DMS 273 treated with DMSO at 0.1 percent for 48 hours (cell line): Measurements from ENCODE around the gene EPHA6.
"Not testable (repeated sequence)": the region's sequence is repeated elsewhere in the genome, so short reads cannot be mapped to it uniquely, and the experiment has no call there.

Experiments used
- DNase-seq: peaks from one replicate; lab custom pipeline; 2025; lab: John Stamatoyannopoulos, UW

The EPHA6 gene

DNA sequence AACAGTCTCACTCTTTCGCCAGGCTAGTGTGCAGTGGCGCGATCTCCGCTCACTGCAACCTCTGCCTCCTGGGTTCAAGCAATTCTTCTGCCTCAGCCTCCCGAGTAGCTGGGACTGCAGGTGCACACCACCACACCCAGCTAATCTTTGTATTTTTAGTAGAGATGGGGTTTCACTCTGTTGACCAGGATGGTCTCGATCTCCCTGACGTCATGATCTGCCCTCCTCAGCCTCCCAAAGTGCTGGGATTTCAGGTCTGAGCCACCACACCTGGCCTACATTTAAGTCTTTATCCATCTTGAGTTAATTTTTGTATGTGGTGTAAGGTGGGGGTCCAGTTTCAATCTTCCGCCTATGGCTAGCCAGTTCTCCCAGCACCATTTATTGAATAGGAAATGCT is 211.2 kb downstream of the EPHA6 start:
- not testable (repeated sequence) for DNase-seq

DNA sequence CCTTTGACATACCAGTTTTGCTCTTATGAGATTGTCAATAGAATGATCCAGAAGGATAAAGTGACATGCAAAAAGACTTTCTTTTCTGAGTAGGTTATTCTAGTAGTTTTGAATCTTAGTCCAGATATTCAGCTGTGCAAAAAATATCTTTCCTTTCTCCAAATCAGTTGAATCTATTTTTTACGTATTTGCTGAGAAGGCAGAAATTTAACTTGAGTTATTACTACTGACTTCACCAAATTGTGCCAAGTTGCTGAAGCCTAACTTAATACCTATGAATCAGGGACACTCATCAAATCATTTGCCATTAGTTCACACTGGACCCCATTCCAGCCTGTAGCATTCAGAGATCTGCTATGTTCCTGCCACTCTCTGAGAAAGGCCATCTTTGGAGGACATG is 215.6 kb downstream of the EPHA6 start:
- DNase-seq, result no peak

DNA sequence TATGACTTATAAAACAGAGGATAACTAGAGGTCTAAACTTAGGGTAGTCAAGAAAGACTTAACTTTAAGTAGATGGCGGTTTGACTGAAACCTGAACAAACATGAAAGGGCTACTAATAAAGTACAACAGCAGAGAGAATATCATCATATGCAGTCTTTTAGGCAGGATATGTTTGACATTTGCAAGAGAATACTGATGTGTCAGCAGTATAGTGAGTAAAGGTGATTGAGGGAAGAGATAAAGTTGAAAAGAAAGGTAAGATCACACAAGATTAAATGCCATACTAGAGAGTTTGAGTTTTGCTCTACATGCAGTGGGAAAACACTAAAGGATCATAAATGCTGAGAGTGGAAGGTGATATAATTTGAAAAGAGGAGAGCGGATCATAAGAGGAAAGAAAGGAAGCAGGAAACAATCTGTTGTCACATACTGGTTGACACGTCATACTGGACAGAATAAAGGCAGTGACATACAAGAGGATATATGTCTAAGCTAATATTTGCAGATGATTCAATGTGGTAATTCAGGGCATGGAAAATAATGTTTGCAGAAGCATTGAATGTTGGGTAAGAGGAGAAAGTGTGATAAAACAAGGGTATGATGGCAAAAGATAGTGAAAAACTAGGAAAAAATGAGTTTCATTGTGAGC is 223.0 kb downstream of the EPHA6 start:
- no peak for DNase-seq

DNA sequence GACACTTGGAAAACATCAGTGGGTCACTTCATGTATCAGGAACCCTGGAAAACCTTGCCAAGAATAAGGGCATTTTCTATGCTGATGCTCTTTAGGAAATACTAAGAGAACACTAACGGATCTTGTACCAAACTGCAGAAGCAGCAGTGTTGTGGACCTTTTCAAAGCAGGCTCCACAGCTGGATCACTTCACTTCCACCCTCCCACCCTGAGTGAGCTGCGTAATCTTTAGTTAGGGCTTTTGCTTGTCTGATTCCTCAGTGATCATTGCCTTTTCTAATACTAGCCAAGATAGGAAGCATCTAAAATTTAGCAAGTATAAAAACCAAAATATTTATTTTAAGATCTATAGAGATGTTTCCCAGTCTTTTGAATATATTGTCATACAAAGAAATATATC is 229.0 kb downstream of the EPHA6 start:
- DNase-seq, result no peak

DNA sequence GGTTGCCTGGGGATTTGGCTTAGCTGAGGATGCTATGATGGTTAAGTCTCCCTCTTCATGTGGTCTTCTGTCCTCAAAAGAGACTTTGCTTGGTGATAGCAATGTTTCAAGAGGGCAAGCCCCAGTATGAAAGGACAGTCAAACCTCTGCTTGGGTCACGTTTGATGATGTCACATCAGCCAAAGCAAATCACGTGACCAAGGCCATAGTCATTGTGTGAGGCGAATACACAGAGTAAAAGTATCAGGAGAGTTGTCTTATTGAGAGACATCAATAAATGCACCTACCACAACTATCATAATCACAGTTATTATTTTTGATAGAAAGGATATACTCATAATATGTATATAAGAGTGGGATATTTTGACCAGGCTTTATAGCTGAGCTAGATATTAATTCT is 243.0 kb downstream of the EPHA6 start:
- DNase-seq, result no peak

DNA sequence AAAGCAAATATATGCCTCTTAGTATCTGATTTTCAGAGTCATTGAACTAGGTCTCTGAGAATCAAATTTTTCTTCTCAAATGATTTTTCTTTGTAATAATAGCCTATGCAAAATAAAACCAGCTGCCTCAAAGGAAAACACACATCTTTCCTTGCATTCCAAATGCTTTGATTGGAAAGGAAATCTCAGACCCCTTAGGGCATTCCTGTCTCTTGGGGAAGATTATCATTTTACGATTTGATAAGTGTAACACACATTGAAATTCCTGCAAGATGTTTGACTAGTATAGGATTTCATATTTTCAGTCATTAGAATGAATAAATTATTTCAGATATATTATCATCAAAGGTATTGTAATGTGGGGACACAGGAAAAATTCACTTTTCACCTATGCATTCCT is 244.8 kb downstream of the EPHA6 start:
- DNase-seq, result no peak

DNA sequence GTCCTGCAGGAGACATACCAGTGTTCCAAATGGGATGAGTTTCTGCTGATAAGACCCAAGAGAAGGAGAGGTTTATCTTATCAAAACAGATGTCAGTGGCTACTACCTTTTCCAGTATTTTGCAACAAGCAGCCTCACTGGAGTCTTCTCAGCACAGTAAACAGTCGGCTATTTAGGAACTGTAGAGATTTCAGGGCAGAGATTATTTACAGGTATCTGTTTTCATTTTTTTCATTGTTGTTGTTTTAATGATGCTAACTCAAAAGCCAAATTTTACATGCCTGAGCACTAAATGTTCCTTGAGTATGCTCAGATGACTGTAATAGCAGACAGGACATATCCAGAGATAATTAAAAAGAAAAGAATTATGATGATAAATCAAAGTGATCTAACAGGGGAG is 252.1 kb downstream of the EPHA6 start:
- no peak for DNase-seq

DNA sequence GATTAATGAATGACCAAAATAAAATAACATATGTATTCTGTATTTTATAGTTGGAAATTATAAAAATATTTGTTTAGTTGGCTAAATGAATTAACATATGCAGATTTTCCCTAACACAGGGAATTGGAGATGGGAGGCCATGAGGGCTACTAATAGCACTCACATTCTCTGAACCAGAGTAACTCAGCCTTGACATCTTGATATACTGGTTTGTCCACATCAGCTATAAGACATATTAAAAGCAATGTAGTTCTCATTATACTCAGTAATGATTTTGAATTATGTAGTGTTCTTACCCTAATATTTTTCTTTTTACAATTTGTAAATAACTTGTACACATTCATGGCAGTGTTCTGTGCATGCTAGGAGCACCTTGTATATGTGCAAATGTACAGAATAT is 255.9 kb downstream of the EPHA6 start:
- no peak for DNase-seq

DNA sequence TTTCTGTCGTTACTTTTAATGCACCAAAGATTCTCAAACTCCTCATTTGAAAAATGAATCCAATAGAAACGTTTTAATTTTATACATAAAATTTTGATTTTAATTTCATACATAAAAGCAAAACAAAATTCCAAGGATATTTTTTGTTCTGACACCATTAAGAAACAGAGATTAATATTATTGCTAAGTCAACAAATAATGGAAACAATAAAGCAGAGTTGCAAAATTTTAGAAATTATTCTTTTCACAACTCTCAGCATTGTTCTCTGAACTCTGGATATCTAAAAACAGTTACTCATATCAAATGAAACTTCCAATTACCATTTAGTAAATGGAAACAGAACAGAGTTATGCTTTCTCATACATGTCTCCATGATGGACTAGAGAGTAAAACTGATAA is 260.2 kb downstream of the EPHA6 start:
- DNase-seq, result no peak

DNA sequence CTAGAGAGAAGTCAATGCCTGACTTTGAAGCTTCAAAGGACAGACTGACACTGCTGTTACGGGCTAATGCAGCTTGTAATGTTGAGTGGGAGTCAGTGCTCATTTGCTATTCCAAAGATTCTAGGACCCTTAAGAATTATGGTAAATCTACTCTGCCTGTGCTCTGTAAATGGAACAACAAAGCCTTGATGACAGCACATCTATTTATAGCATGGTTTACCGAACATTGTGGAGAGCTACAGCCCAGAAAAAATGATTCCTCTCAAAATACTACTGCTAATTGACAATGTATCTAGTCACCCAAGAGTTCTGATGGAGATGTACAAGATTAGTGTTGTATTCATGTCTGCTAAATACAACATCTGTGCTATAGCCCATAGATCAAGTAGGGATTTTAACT is 262.3 kb downstream of the EPHA6 start:
- no peak for DNase-seq

DNA sequence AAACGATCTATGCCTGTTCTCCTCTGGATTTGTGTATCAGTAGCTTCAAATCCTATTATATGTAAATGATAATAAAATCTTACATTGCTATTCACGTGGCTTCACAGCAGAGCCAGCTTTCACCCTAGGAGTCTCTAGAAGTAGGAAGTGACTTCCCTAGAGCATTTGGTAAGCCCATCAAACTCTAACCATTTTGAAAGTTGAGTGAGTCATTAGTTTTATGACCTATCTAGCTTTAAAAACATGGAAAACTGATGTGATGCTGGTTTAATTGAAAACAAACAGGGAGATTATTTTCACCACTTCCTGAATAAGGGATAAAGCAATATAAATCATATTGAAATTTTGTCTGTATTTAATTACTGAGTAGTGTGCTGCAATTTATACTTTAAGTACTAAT is 275.2 kb downstream of the EPHA6 start:
- no peak for DNase-seq

DNA sequence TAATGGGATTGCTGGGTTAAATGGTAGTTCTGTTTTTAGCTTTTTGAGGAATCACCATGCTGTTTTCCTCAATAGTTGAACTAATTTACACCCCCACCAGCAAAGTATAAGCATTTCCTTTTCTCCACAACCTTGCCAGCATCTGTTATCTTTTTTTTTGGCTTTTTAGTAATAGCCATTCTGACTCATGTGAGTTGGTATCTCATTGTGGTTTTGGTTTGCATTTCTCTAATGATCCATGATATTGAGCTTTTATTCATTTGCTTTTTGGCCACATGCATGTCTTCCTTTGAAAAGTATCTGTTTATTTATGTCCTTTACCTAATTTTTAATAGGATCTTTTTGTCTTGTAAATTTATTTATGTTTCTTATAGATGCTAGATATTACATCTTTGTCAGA is 288.2 kb downstream of the EPHA6 start:
- DNase-seq, result no peak

DNA sequence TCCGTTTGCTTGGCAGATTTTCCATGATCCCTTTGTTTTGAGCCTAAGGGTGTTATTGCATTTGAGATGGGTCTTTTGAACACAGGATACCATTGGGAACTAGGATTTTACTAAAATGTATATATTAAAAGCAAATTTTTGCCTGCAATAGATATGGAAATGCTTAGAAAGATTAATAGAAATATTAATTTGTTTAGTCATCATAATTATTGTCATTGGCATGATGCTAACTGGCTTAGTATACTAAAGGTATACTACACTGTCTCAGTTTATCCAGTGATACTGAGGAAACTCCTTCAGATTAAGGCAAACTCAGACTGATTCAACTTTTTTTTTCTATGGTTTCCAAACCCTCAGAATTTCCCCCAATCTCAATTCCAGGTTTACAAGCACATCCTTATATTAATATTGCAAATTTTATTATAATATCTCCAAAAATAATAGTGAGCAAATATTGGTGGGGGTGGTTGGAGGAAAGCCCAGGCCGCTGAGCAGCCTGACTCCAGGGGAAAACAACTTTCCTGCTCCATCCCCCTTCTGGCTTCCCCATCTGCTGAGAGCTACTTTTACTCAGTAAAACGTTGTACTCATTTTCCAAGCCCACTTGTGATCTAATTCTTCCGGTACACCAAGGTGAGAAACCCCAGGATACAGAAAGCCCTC is 291.7 kb downstream of the EPHA6 start:
- DNase-seq, result no peak

DNA sequence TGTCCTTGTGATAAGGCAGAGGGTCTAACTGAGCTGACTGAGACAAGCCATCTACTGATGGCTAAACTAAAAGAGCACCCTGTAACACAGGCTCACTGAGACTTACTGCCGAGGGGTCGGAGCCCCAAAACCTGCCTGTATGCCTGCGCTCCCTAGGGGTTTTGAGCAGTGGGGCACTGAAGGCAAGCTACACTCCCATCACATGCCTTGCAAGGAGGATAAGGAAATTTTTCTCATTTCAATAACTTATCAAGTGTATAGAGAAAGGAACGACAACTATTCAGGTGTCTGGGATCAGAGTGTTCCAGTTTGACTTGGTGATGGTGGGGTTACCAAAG is 292.2 kb downstream of the EPHA6 start:
- DNase-seq, result no peak

DNA sequence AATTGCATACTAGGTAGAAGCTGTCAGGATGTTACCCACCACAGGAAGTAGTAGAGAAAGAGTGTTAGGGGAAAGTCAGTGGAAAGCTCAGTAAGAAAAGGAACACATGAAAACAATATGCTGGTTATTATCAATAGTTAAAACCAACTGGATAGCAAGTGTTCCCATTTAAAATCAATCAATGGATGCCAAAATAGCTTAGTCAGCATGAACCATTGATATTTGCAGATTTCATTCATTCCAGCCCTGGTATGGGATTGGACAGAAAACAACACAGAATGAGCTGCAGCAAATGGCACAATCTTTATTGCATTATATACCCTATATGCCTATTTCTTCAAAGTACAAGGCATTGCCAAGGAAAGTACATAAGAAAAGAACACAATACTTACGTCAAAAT is 293.7 kb downstream of the EPHA6 start:
- no peak for DNase-seq

DNA sequence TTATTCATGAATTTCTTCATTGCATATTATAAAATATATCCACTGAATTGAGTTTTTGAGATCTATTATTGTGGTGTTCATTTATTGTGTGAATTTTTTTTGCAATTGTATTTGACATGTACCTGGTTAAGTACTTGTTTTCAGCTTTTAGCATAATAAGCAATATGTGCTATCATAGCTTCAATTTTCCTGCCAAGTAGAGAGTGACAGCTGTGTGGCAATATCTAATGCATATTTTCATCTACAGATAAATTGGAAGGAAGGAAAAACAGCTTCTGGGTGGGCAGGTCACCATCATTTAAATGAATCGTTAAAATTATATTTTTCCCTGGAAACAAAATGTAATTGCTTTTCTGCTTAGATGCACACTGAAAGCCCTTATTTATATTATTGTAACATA is 296.9 kb downstream of the EPHA6 start:
- no peak for DNase-seq

DNA sequence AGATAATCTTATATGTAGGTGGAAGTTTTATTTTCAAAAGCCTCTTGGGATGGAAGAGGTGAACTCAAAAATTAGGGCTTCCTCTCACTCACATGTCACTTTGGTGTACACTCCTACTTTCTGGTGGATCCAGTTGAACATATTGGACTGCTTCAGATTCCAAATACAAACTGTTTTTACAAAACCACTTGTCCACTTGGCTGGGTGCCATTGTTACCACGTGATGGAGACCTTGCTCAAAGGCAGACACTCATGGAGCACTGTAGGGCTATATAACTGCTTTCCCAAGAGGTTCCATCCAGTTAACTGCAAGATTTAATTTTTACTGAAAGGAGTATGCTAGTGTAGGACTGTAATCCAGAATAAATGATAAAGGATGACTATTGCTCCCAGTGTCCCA is 307.0 kb downstream of the EPHA6 start:
- DNase-seq, result no peak

DNA sequence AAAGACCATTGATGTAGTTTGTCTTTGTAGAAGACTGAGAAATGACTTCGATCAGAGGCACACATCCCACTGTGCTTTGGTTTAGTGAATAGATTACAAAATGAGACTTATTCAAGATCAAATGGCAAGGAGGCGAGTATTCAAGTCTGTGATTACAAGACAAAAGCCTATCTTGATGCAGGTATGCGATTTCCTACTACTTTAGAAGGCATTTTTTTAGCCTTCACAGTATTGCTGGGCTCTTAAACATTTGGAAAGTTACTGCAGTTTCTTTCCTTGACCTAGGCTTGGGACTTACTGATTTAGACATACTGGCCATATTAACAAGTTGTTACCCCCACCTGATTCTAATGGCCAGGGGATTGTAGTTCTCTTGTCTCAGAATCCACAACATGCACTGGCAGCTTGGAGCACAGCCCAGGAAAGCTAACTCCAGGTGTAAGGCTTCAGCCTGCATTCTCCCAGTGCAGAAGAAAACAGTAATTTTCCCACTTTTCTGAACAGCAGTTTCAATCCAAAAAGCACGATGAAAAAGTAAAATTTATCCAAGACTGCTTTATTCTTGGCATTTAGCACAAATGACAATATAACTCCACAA is 311.6 kb downstream of the EPHA6 start:
- DNase-seq, result no peak

DNA sequence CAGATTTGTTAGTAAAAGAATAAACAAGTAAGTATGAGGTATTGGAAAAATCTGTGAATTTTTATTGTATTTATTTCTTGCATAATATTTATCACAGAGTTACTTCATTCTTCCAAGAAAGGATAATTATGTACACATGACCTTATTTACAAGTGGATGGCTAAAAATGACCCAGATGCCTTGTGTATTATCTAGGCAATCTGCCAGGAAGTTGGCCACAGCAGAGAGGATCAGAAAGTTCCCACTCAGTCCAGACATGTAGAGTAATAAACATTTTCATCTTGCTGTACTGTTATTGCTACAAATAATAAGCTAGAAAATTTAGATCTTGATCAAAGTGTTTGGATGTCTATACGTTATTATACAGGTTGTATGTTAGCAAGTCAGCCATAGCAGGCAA is 317.1 kb downstream of the EPHA6 start:
- DNase-seq, result no peak

DNA sequence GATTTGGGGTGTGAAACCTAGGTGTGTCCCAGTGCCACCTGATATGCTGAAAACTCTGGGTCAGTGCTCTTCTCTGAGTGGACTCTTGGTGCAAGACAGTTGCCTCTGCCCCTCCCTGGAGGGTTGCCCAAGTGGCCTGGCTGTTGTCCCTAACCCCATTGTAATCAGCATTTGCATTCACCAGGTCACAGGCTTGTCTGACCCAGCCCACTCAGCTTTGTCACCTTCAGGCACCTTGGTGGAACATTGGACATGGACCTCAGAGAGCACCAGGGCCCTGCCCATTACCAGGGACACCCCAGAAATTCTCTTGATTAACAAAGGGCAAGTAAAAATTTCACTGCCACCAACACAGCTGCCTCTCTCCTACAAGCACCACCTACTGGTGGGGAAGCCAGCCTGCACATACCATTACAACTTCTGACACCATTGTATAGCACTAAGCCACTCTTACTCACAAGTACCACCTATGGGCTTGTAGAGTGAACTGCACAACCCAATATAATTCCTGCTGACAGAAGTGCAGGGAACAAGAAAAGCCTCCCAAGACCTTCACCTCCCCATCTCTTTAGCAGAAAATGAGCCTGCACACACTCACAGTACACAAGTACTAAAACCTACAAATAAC is 324.6 kb downstream of the EPHA6 start:
- DNase-seq, result no peak

DNA sequence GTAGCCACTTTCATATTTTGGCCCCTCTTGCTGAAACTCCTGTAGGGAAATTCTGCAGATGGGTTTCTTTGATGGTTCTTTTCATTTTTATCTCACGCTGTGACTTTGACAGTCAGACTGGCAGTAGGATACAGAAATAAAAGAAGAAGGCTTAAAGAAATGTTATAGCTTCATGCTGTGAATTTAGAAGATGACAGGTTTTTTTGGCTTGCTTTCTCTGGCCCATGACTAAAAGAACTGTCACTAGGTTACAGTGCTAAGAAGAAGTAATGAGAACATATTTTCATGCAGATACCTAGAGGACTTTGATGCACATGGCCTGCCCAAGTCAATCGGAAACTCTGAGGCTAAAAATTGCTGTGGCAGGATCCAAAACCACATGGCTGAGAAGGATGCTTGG is 334.5 kb downstream of the EPHA6 start:
- no peak for DNase-seq

DNA sequence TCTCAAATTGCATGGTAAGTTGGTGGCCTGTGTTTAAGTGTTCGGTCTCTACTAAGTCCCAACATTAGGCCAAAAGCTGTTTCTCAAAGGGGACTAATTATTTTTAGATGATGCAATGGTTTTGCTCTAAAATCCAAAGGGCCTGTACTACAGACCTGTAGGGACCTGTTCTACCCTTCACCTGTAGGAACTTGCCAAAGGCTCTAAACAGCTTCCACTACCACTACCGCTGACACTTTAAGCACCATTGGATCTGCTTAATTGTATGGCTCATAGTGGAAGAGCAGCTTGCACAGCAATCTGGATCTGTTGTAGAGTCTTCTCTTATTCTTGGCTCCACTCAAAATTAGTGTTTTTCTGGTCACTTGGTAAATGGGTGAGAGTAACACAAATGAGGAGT is 346.8 kb downstream of the EPHA6 start:
- DNase-seq, result no peak

DNA sequence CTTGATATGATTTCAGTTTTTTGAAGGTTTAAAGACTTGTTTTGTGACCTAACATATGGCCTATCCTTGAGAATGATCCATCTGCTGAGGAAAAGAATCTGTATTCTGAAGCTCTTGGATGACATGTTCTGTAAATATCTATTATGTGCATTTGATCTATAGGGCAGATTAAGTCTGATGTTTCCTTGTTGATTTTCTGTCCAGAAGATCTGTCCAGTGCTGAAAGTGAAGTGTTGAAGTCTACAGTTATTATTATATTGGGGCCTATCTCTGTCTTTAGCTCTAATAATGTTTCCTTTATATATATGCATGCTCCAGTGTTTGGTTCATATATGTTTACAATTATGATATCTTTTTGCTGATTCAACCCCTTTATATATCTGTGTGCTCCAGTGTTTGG is 362.8 kb downstream of the EPHA6 start:
- DNase-seq, result no peak

DNA sequence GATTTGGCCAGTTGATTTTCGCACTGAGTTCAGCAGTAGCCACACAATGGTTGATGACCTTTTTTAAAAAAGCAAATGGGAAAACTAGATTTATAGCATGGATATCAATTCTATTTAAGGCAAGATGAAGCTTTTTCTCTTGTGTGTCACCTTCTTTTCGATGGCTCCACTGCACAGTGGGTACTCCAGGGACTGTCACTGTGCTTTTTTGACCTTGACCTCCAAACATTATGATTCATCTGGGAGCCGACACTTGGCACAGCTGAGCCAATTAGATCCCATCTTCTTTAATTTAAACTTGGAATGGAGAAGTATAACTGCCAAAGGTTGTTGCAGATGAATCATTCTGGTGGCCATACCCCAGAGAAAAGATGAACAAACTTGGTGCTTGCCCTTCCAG is 367.3 kb downstream of the EPHA6 start:
- no peak for DNase-seq
